Aorta (tissue), 5 donors: ENCODE results near the gene PARD3. TPM values are rescaled to one million over a fixed set of nuclear protein-coding genes. Genes with fewer than 3 reads are reported as not detected.

ENCODE experiments used
- ATAC-seq: fragments of 200-7000 bp; cut with Tn5 transposase; one replicate; pipeline ENCODE4 v1.9.1; 2022; ENCODE audit warnings: moderate library complexity; ENCODE audit not compliant: low FRiP score
- DNase-seq, 2 donors: peaks; one replicate each; pipeline ENCODE4 v3.0.0-alpha.2; 2020
- H3K27ac ChIP-seq, 2 donors: one replicate each; pipeline ENCODE4 v1.5.1; 2013; ENCODE audit warnings: low read length in 2 of 2, mild to moderate bottlenecking in 2 of 2, moderate library complexity in 2 of 2, control low read depth in 1 of 2, inconsistent platforms in 1 of 2, low read depth in 1 of 2
- H3K27me3 ChIP-seq, 2 donors: one replicate each; pipeline ENCODE4 v1.6.1; 2013; ENCODE audit warnings: control low read depth in 1 of 2, low read length in 1 of 2, mild to moderate bottlenecking in 1 of 2, moderate library complexity in 1 of 2; ENCODE audit not compliant: insufficient read depth in 2 of 2, control insufficient read depth in 1 of 2
- H3K36me3 ChIP-seq, 2 donors: one replicate each; pipeline ENCODE4 v1.6.1; 2013; ENCODE audit warnings: control low read depth in 1 of 2, low read length in 1 of 2, mild to moderate bottlenecking in 1 of 2; ENCODE audit not compliant: insufficient read depth in 2 of 2, control insufficient read depth in 1 of 2
- H3K4me1 ChIP-seq, 2 donors: one replicate each; pipeline ENCODE4 v1.6.1; 2013; ENCODE audit warnings: low read length in 2 of 2, control low read depth in 1 of 2, mild to moderate bottlenecking in 1 of 2, moderate library complexity in 1 of 2; ENCODE audit not compliant: insufficient read depth in 2 of 2, control insufficient read depth in 1 of 2
- H3K4me3 ChIP-seq, 2 donors: one replicate each; pipeline ENCODE4 v1.5.1; 2013; ENCODE audit warnings: low read length in 2 of 2, control low read depth in 1 of 2, mild to moderate bottlenecking in 1 of 2
- H3K9me3 ChIP-seq: one replicate; pipeline ENCODE4 v1.6.1; 2013; ENCODE audit warnings: mild to moderate bottlenecking, low read length; ENCODE audit not compliant: control insufficient read depth
- WGBS, 2 donors: extraction: QIAGEN DNeasy Blood & Tissue Kit; methylation state at CpG; one replicate each; pipeline ENCODE4 v1.1.7; 2013; 5-methylcytosine and 5-hydroxymethylcytosine counted together
- intact Hi-C, 2 donors: fragments of 100-400 bp; cut with DNase I; formaldehyde crosslinking; loops; one replicate each; pipeline versions ENCODE4 v1.14.2 to v1.15.0; 2022
- polyA plus RNA-seq, 2 donors: library from polyadenylated mRNA; stranded (reverse); fragments of 200-250 nt; gene quantifications; one replicate each; pipeline ENCODE4 v1.2.3, GENCODE V29; 2013
- total RNA-seq, 2 donors: library from RNA; stranded (reverse); fragmentation: NEBNext Ultra II Directional; extraction: Animal tissue kit (Norgen Biotek cat#: 25700); gene quantifications; one replicate each; pipeline ENCODE4 v1.2.1, GENCODE V29; 2021
- donor health status: healthy with polysubstance abuse.
- donor health status: Bipolar disorder and iron deficiency.
- donor health status: DM: no; HTN: no; CAD: no.
- donor health status: DM: no; HTN: no; CAD: no.
- donor health status: DM: yes; HTN: yes; CAD: no.

The PARD3 gene
- total and polyA plus RNA-seq, 4 donors, result 6.4 to 33.0 (median 28.7) TPM

DNA sequence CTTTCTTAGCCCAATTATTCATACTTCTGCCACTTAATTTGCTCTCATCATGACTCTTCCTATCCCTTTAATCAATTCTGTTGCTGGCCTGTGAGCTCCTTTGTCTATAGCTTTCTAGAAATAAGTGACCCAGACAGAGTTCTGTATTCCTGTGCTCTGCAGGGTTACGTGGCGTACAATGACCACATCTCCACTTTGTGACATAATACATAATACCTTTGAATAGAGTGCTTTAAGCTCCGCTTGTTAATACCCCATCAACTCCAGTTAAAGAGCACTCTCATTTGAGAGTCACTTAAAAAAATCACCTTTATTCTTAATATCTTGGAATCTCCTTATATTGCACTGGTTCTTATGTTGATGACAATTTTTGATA, 619.0 kb downstream of the PARD3 start:
- intact Hi-C loops, result no loop called here
- Histone ChIP-seq H3K9me3 (no peaks in the 10 kb centered on the region), H3K4me1 (no peaks in the 10 kb centered on the region), H3K4me3 (no peak overlapping the region), H3K36me3 (no peaks in the 10 kb centered on the region), H3K27ac (no peak overlapping the region), H3K27me3 (no peaks in the 10 kb centered on the region)
- DNase-seq (no peak), ATAC-seq (no peak)
- WGBS, 2 donors, result 97 to 99% methylated on average over 3 of the region's 3 CpGs

DNA sequence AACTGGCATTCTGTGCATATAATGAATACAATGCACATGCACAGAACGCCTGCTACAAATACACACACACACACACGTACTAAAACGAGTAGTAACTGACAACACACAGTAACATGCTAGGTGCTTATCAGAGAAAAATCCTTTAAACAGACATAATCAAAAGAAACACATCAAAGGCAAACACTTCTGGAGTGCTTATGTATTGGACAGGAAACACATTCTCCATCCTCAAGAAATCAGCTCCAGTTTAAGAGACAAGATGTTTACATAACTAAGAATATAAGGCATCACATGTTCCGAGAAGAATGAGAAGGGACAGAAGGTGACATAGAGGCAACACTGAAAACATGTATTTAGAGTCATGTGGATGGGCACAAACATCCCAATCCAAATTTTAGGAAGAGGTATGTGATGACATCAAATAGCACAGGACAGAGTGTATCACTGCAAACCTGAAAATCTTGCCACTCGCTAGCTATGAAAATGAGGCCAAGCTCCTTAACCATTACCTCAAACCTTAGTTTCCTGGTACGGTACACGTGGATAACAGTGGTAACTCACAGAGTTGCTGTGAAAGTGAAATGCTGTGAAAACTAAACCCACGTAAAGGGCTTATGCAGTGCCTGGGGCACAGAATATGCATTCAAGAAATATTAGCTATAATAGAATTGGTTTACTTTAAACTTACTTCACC, 619.6 kb downstream of the PARD3 start:
- Histone ChIP-seq H3K4me3 (no peak overlapping the region), H3K27ac (no peak overlapping the region), H3K36me3 (no peaks in the 10 kb centered on the region), H3K4me1 (no peaks in the 10 kb centered on the region), H3K9me3 (no peaks in the 10 kb centered on the region), H3K27me3 (no peaks in the 10 kb centered on the region)
- WGBS, 2 donors, result 73 to 76% methylated on average over 8 of the region's 8 CpGs
- ATAC-seq, result no peak
- intact Hi-C loops, result no loop called here
- no peak for DNase-seq

DNA sequence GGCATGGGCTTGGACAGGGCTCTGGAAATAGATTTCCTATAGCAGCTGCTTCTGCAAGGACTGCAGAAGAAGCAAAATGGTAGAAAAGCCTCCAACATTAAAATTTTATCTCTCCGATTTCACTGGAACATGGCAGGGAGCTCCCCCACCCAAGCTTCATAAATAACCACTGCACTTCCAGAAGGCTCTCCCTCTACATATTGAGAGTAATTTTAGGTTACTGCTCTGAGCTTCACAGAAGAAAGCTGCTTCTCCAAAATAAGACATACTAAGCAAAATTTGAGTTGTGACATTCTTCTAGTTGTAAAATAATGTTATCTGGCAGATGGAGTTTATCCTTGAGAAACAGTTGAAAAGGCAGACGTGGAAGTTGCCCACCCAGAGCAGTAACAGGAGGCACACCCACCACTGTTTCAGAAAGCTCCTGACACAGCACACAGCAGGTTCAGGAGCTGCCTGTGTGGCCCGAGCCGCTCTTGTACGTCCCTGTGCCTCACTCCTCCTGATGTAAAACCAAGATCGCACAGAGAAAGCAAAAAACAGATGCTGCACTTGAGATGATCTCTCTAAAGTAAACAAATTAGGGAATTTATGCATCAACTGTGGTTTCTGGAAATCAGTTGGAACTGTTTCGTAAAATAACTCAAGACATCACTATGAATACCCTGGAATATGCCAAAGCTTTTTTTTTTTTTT, 621.0 kb downstream of the PARD3 start:
- ATAC-seq, result no peak
- Histone ChIP-seq H3K27ac (no peak overlapping the region), H3K9me3 (no peaks in the 10 kb centered on the region), H3K4me3 (no peak overlapping the region), H3K4me1 (no peaks in the 10 kb centered on the region), H3K36me3 (no peaks in the 10 kb centered on the region), H3K27me3 (no peaks in the 10 kb centered on the region)
- intact Hi-C loops, result no loop called here
- DNase-seq, result no peak
- WGBS, 2 donors, result 80% methylated on average over 7 of the region's 7 CpGs

DNA sequence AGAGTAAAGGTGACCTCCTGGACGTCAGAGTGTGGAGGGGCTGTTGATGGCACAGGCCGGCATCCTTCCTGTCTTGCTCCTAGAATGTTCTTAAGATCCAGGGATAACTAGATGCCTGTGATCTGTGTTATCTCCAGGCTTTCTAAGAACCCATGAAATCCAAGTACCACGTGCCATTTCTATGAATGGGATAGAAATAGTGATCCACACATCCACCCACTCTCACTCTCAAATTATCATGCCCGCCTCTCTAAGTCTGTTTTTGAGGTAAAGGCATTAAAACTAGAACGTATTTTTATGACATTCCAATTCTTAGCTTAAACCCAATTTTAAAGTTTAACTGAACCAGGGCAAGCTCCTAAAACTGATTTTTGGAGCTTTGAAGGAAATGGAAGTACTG, 622.5 kb downstream of the PARD3 start:
- intact Hi-C loops, result no loop called here
- no peaks in the 10 kb centered on the region for H3K36me3 ChIP-seq
- H3K27me3 ChIP-seq, result no peaks in the 10 kb centered on the region
- DNase-seq (no peak), ATAC-seq (no peak)
- no peak overlapping the region for H3K27ac ChIP-seq
- H3K4me3 ChIP-seq, result no peak overlapping the region
- no peaks in the 10 kb centered on the region for H3K4me1 ChIP-seq
- 90 to 94% methylated on average over 5 of the region's 5 CpGs for WGBS, 2 donors
- no peaks in the 10 kb centered on the region for H3K9me3 ChIP-seq

DNA sequence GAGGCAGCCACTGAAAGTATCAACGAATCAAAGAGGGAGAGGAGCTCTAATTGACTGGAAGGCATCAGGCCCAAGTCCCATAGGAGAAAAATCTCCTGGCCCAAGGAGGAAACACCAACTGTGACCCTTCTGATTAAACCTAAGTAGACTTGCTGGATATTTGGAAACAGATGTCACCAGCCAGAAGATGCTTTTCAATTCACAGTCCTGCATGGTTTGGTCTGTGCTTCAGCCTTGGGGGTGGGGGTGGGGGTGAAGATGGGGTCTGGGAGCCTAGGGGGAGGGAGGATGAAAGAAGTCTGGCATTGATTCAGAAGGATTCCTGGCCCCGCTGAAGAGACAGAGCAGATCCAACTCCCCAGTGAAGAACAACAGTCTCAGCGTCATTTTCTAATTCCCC, 623.7 kb downstream of the PARD3 start:
- intact Hi-C loops, result no loop called here
- Histone ChIP-seq H3K9me3 (no peaks in the 10 kb centered on the region), H3K27ac (no peak overlapping the region), H3K4me3 (no peak overlapping the region), H3K36me3 (no peaks in the 10 kb centered on the region), H3K4me1 (no peaks in the 10 kb centered on the region), H3K27me3 (no peaks in the 10 kb centered on the region)
- 76 to 86% methylated on average over 3 of the region's 3 CpGs for WGBS, 2 donors
- ATAC-seq (no peak), DNase-seq (no peak)

DNA sequence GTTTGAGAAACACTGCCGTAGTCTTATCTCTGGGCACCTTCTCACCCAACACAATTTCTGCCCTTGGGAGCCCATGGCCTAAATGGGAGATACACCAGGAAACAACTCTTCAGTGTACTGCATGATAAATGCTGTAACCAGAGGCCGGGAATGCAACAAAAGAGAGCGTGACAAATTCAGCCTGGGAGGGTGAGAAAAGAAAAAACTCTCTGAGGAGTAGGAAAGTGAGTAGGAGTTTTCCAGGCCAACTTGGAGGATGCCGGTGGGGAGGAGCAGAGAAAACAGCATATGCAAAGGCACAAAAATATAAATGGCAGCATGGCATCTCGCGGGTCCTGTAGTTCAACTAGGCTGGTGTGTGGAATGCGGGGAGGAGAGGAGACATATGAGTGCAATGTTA, 624.5 kb downstream of the PARD3 start:
- ATAC-seq (no peak), DNase-seq (no peak)
- Histone ChIP-seq H3K36me3 (no peaks in the 10 kb centered on the region), H3K4me3 (no peak overlapping the region), H3K27ac (no peak overlapping the region), H3K4me1 (no peaks in the 10 kb centered on the region), H3K9me3 (no peaks in the 10 kb centered on the region), H3K27me3 (no peaks in the 10 kb centered on the region)
- WGBS, 2 donors, result 90 to 96% methylated on average over 7 of the region's 7 CpGs
- intact Hi-C loops, result no loop called here

DNA sequence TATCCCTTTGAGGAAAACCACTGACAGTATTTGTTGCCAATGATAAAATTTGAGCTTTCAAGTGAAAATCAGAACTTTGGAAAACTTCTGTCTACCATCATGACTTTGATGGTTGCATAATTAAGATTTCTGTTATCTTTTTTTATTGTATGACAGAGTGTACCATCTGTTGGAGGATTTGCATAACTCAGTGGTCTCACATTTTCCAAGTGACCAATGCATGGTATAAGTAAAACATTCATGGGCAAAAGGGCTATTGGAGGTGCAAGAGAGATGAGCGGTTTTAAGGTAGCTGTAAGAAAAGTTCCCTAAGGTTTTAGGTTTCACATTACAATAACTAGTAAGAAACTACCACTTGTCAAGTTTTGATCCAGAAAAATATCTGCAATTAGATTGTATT, 625.3 kb downstream of the PARD3 start:
- no peak overlapping the region for H3K4me3 ChIP-seq
- H3K4me1 ChIP-seq, result no peaks in the 10 kb centered on the region
- H3K36me3 ChIP-seq, result no peaks in the 10 kb centered on the region
- H3K9me3 ChIP-seq, result no peaks in the 10 kb centered on the region
- no peaks in the 10 kb centered on the region for H3K27me3 ChIP-seq
- DNase-seq, result no peak
- no peak overlapping the region for H3K27ac ChIP-seq
- intact Hi-C loops, result no loop called here
- 98 to 99% methylated on average over 1 of the region's 1 CpG for WGBS, 2 donors
- no peak for ATAC-seq

DNA sequence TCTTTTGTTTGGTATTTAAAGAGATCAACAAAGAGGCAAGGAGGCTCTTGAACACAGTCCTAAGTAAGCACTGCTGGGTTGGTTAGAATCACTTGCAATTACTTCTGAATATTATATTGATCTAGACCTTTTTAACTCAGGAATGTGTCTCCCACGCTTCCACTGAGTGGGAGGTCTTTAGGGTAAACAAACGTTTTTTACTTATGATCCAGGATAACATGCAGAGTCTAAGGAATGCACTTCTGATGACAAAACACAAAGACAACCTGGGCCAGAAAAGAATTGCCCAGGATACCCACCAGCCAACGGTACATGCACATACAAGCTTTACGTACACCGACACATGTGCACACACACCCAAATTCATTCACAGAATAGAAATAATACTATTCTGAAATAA, 626.9 kb downstream of the PARD3 start:
- H3K4me3 ChIP-seq, result no peak overlapping the region
- intact Hi-C loops, result no loop called here
- no peaks in the 10 kb centered on the region for H3K36me3 ChIP-seq
- no peak for ATAC-seq
- H3K9me3 ChIP-seq, result no peaks in the 10 kb centered on the region
- no peaks in the 10 kb centered on the region for H3K27me3 ChIP-seq
- no peak for DNase-seq
- no peak overlapping the region for H3K27ac ChIP-seq
- H3K4me1 ChIP-seq, result no peaks in the 10 kb centered on the region
- 88 to 92% methylated on average over 5 of the region's 5 CpGs for WGBS, 2 donors

DNA sequence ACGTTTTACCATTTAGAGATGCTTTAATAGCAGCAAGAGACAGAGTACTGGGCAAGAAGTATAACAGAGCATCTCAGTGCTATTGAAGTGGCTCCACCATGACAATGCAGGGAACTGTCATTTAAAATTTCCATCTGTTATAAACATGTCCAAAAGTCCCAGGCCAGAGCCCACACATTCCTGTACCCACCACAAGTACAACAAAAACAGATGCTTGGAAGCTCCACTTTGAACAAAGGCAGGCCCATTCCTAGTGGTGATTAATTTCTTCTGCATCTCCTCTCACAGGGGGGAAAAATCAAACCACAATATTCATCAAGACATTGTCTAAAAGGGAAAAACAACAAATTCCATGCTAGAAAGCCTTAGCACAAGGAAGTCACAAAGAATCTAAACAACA, 627.9 kb downstream of the PARD3 start:
- no peak overlapping the region for H3K4me3 ChIP-seq
- no peaks in the 10 kb centered on the region for H3K4me1 ChIP-seq
- DNase-seq (no peak), ATAC-seq (no peak)
- 55 to 59% methylated on average over 1 of the region's 1 CpG for WGBS, 2 donors
- H3K36me3 ChIP-seq, result no peaks in the 10 kb centered on the region
- no peak overlapping the region for H3K27ac ChIP-seq
- H3K27me3 ChIP-seq, result no peaks in the 10 kb centered on the region
- intact Hi-C loops, result no loop called here
- no peaks in the 10 kb centered on the region for H3K9me3 ChIP-seq
